NCI-H1105 treated with DMSO at 0.1 percent for 48 hours (cell line): ENCODE measurements around the gene NLN.

Source experiments
- DNase-seq: peaks from one replicate; lab custom pipeline; 2025; lab: John Stamatoyannopoulos, UW

Gene NLN

DNA sequence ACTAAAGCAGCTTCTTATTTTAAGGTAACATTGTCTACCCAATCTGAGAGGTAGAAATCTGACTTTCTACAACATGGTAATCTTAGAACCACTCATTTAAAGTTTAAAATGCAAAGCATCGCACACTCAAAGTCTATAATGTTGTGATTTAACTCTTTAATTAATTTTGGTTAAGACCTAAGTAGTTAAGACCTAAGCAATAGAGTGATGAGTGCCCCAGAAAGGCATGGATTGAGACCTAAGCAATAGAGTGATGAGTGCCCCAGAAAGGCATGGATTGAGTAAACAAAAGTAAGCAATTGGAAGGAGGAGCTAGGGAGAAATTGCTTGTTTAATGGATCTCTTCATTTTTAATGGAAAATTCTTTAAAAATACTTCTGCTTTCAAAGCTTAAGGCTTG, 86.8 kb downstream of the NLN start:
- DNase-seq, result no peak

DNA sequence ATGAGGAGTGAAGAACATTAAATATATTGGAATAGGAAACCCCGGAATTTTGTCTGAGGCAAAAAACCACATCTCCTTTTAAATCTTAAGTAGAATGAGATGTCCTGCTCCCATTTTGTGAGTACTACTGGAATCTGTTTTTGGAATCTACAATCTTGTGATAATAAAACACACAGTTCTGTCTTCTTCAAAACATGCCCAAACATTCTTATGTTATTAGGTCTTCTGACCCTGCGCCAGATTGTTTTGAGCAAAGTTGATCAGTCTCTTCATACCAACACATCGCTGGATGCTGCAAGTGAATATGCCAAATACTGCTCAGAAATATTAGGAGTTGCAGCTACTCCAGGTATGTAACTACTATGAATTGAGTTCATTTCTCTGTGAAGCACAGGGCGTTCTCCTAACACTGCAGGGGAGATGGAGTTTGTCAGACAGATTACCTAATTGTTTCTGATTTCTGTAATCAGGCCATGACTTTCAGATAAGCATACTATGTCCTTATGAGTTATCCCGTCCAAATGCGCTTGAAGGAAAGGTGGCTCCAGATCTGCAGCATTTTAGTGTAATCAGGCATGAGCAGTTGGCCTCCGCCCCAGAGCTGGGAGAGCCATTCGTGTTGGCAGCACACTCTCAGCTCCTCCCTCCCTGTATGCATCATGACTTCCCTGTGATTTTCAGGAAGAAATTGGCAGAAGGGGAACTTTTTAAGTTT, 88.0 kb downstream of the NLN start:
- DNase-seq, result no peak

DNA sequence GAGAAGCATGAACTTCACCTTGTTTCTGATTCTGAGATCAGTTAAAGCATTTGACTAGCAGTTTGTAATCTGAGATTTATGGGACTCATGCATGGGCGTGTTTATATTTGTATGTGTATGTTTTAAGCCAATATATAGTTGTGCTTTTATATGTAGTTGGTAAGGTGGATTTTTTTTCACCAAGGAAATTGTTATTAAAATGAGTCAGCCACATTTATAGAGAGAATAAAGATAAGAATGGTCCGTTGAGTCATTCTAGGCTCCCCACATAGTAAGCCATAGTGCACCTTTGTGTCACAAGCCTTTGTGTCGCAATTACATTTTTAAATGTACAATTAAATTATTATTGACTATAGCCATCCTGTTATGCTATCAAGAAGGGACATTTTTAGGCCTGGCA, 89.0 kb downstream of the NLN start:
- DNase-seq, result no peak

DNA sequence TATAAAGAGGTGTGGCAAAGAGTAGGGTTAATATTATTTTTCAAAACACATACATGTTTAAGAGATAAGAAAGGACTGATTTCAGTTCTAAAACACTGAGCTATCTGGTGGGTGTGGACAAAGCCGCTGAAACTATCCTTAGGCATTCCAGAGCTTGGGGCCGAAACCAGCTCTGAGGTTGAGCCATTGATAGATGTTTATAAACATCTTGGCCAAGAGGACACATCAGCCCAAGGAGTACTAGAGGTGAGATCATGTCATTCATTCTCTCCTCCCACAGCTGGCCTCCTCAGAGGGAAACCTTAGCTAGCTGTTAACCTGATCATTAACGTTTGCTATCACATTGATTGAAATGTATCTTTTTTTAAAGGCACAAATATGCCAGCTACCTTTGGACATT, 89.9 kb downstream of the NLN start:
- no peak for DNase-seq

DNA sequence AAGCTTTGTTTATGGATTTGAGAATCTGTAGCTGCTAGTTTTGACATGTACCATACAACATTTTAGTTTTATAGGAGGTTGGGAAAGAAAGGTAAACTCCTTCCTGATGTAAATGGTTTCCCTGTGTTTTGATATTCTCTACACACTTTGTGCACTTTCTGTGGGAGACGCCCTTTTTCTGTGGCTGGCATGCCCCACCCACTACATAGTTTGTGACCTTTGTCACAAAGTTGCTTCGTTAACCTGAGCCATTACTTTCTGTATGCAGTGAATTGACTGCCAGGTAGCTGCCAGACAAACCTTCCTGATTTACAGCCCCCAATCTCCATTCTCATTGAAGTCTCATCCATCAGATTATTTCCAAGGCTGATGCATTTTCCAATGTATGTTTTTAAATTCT, 90.6 kb downstream of the NLN start:
- no peak for DNase-seq

DNA sequence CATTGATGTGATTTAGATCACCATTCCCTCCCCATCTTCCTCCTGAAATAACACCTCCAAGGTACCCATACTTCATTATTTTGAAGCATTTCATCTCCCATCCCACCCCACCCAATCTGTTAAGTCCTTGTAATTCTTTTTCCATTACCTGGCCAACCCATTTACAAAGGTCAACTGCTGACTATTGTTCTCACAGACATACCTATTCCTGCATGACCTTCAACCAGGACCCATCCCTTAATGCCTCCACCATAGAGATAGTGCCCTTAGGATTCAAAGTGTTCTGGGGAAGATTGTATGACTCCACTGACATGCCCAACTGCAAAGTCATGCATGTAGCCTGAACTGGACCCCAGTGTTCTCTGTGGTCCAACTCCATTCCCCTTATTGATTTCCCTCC, 91.2 kb downstream of the NLN start:
- no peak for DNase-seq

DNA sequence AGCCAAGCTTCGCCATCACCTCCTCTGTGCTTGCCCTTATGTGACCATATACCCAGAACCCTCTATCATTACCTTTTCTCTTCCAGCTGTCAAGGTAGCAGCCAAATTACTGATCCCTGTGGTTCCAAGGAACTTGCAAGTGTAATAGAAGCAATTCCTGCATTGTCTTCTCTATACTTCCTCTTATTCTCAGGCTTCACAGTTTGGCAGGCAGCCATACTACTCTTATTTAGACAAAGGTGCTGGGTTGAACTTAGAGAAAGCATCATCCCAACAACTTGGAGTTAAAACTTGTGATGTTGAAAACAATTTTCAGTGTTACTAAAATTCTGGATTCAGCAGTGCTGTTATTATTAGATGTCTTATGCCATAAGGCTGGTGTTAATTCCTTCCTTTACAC, 93.2 kb downstream of the NLN start:
- DNase-seq, result no peak

DNA sequence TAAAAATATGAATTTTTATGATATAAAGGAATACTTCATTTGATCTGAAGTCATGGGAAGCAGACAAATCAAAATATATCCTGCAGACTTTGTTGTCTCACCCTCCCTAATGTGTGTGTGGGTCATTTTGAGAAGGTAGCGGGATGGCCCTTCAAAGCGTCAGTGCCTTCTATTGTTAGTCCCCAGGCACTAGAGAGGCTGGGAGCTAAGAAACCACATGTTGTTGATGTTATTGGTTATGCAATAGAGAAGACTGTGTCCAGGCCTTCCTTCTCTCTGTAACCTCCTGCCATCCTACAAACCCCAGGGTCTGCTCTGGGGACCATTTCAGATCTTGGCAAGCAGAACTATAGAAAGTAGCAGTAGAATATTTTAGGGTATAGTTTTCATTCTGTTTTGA, 94.7 kb downstream of the NLN start:
- DNase-seq, result no peak

DNA sequence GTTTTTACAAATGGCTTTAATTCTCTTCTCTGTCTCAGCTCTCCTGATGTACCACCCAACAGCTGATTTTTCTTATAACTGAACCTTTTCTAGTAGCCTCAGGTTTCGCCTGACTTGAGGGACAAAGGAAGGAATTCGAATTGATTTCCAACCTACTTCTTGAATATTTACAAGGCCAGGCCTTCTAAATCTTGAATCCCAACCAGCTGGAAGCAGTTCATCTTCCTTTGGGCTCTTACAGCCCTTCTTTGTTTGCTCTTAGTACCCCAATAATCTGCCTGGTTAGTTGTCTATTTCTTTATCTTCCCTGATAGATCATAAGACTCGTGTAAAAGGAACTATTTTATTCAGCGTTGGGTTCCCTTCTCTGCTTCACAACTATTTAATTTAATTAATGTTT, 95.9 kb downstream of the NLN start:
- no peak for DNase-seq

DNA sequence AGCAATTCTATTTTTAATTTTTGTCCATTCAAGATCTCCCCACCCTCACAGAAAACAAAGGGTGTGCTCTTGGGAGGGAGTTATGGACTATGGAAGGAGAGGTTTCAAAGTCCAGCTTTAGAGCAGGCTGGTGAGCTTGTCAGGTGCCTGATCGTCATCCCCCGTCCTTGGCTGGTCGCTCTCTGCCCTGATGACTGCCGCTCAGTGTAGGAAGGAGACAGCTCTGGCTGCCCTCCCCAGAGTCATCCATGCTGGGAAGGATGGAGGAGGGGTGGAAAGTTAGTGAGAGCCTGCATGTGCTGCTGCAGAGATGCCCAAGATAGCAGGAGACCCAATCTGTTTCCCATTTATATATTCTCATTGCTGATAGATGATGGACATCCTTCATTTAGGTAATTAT, 96.6 kb downstream of the NLN start:
- no peak for DNase-seq

DNA sequence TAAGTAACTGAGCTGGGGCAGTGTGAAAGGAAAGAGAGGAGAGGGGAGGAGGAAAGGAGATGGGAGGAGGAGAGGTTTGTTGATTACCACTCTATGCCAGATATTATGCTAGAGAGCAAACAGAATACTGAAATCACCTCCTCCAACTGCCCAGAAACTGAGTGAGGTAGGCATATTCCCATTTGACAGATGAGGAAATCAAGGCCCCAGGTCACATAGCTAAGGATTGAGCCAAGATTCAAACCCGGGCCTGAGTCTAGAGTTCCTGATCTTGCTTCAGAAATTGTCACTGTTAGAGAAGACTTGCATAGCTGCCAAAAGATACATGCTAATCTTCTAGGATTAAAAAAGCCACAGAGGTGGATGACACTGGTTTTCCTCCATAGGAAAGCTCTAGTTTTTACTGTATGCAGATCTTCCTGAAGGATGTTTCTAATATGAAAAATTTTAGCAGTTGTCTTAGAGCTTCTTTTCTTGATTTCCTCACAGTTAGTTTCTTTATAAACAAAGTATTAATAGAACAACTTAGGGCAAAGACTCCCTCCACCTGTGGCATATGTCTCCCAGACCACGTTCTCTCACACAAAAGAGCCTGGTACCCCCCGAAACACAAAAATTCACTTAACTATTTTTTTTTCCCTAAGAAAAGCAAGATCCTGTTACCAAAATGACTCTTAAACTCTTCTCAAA, 97.4 kb downstream of the NLN start:
- no peak for DNase-seq

DNA sequence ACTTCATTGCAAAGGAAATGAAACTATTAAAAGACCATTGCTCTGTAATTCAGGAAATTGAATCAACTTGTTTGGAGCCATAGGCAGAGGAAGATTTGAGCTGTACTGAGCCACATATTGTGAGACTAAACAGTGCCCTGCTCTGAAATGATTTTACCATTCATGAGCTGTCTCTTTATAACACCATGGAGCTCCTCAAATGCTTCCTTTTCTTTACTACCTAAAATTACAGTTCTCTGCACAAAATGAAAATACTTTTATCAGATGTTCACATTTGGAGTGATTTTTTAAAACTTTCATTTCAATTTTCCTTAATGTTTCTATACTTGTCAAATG, 97.9 kb downstream of the NLN start:
- no peak for DNase-seq

DNA sequence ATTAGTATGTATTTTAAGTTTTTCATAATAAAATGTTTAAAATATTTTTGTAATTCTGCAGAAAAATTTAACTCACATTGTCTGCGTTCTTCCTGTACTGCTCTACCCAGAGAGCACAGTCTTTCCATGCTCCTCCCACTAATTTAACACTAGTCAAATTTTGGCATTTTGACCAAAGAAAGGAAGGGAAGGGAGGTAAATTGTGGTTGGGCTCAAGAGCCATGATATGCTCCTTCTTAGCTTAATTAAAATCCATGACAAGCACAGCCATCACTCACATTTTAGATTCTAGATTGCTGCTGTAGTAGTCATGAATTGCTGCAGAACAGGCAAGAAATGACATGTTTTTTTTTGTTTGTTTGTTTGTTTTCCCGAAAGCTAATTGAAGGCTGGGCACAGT, 98.4 kb downstream of the NLN start:
- DNase-seq, result peak; percentile 48

DNA sequence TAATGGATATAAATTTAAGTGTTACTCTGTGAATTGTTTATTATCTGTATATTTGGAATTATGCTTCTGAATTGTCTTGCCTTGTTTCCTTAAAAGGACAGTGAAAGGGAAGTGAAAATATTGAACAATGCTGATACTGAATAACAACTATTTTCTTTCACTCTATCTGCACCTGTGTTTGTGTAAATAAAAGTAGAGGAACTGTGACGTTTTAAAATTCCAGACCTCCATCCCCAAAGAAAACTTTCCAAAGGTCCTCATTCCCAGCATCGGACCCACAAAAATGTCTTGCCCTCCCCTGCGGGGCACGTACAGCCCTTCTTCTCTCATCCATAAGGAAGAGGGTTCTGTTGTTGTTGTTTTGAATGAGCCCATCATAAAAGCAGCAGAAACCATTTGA, 100.0 kb downstream of the NLN start:
- no peak for DNase-seq

DNA sequence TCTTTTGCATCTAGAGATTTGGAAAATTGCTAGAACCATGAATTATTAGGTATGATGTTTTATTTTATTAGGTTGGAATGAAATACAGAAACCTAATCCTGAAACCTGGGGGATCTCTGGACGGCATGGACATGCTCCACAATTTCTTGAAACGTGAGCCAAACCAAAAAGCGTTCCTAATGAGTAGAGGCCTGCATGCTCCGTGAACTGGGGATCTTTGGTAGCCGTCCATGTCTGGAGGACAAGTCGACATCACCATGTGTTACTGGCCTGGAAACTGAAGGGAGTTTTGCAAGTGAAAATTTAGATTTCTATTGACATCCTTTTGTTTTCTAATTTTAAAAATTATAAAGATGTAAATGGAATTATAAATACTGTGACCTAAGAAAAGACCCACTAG, 100.7 kb downstream of the NLN start:
- no peak for DNase-seq

DNA sequence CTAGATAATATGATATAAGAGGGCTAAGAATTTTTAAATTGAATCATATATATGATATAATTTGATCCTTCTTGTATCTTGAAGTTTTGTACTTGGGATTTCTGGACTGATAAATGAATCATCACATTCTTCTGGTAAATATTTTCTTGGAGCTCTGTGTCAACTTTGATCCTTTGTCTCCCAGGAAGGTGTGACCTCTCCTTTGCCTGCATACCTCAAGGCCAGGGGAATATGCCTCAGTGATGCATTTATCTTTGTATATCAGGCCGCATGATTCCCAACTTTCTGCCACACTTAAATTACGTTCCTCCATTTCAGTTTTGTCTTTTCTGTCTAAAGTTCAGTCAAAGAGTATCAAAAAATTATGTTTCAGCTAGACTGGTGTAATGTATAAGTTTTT, 101.2 kb downstream of the NLN start:
- no peak for DNase-seq

DNA sequence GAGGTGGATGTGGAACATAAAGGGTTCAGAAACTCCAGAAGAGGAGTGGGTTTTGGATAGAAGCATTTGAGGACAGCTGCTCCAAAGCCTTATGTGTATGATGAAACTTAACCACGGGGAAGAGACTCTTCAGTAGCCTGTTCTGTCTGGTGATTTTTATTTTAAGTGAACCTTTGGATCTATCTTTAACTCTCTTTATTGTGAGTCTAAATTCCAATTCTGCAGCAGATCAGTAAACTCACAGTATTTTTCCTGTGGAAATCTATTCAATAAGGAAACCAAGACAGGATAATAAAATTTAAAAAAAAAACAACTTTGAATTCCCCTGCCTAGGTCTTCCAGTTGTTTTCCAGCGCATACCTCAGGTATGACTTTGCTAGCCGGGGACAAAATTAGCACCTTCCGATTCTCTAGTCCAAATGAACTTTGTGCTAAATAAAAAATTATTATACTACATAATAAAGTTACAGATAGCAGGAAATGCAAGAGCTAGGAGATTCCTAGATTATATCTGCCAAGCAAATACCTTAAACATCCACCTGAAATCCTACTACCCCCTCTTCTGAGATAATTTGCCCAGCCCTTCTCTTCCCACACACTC, 101.9 kb downstream of the NLN start:
- DNase-seq, result no peak

DNA sequence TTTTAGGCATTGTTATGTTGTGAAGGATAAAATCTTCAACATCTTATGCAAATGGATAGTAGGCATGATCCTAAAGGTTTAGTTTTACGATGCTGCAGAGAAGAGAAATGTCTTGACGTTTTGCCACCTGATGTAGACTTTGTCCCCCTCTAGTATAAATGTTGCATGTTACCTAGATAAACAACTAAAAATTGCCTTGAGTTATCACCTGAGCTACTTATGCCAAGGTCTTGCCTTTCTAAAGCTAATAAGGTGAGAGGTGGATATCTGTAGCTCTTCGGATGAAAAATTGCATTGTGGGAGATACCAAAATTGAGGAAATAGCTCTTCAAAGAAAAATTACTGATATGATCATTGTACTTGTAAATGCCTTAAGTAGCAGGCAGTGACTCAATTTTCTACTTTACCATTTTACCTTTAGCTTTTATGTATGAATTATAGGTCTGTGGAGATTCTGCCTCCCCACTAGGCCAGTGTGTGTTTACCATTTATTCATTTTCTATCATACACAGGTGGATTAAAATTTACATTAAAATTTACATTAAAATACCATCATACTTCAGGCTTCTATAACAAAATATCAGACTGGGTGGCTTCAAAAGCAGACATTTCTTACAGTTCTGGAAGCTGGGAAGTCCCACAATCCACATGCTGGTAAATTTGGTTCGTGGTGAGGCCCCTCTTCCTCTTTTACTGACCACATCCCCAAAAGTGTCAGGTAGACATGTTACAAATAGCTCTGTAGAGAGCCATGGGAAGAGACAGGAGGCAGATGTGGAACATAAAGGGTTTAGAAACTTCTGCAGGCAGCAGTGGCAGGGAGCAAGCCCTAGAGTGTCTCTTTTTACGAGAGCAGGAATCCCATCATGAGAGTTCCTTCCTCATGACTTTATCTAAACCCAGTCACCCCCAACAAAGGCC, 103.7 kb downstream of the NLN start:
- DNase-seq, result no peak

DNA sequence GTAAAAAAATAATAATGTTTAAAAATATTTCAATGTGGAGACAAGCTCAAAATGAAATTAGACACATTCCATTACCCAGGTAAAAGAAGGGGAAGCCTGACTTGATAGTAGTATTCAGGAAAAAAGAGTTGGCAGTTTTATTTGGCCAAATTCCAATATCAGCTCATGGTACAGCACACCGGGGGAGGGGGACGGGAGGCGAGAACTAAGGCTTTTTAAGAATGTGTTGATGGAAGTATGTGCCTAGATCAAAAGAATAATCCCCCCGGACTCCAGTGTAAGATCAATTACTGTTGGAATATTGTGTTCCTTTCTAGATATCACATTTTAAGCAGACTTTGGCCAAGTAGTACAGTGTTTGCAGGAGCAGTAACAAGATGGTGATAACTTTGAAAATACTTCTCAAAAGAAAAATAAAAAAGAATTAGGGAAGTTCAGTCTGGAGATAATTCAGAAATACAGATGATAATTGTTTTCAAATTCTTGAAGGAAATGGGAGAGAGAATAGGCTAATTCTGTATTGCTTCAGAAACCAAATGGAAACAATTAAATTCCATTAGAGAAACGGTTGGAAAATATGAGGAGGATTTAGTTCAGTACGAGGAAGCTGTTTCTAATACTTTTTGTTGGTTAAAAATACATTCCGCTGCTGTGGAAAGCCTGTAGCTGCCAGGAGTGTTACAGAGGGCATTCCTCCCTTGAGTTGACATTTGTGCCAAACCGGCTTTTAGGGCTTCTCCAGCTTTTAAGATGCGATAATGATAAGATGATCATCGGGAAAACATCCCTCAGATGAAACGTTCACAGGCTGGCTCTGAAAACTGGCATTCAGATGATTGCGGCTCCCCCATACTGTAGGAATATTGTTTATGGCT, 106.3 kb downstream of the NLN start:
- DNase-seq, result no peak

DNA sequence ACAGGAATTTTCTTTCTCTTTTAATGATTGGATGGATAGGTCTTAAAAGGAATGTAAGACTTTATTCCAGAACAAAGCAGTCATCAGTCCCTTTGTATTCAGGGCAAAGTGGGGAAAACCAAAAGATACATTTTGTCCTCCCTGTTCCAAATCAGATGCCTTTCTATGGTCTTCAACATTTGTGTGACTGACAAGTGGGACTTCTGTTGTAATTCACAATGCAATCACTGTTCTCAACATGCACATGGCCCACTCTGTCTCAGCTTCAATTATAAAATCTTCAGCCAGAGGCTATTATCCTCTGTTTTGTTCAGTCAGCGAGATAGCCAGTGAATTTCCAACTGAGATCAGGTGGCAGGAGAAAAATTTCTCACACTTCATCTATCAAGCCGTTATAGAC, 108.9 kb downstream of the NLN start:
- DNase-seq, result no peak

DNA sequence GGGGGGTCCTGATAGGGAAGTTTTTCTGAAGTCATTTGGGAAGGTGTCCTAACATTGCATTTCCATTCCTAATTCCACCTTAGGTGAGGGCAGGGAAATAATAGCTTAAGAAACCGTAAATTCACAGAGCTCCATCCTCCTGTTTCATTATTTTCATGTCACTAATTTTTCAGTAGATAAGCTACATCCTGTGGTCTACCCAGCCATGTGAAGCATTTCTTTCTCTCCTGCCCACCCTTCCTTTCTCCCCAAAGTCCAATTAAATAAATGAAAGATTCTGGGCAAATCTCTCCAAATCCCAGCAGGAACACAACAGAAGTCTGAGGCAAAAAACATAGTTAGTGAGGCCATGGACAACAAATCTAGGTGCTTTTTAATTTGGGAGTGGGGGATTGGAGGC, 109.3 kb downstream of the NLN start:
- no peak for DNase-seq

DNA sequence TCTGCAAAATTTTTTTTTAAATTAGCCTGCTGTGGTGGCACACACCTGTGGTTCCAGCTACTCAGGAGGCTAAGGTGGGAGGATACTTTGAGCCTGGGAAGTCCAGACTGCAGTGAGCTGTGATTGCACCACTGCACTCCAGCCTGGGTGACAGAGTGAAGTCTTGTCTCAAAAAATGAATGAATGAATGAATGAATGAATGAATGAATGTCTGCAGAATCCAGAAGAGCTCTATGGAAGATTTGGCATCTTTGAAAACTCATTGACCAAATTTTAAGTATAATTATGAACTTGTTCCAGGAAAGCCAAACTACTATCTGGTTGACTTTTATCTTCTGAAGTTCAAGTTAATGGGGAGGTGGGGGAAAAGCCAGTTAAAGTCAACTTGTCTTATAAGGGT, 110.1 kb downstream of the NLN start:
- no peak for DNase-seq
